Vagina (tissue), 2 donors: ENCODE results near the gene GABBR2.

Experiments used
- POLR2A ChIP-seq, 2 donors: fragments of 450-650 bp; IDR thresholded peaks; one replicate each; pipeline ENCODE4 v1.6.1; 2017; ENCODE audit warnings: antibody characterized with exemption in 2 of 2, mild to moderate bottlenecking in 2 of 2, moderate library complexity in 2 of 2
- TF ChIP-seq, protein P1 (sequence below), 3 experiments: fragments of 450-650 bp in 2 of 3; fragments of 200-600 bp in 1 of 3; sonication (generic) in 1 of 3; IDR thresholded peaks; one replicate each; pipeline ENCODE4 v1.5.1; 2017 to 2019; ENCODE audit warnings: antibody characterized with exemption in 3 of 3, mild to moderate bottlenecking in 2 of 3, moderate library complexity in 2 of 3

- no peak for TF ChIP-seq POLR2A (IDR thresholded peaks at IDR 0.05)
- TF ChIP-seq, protein P1, sequence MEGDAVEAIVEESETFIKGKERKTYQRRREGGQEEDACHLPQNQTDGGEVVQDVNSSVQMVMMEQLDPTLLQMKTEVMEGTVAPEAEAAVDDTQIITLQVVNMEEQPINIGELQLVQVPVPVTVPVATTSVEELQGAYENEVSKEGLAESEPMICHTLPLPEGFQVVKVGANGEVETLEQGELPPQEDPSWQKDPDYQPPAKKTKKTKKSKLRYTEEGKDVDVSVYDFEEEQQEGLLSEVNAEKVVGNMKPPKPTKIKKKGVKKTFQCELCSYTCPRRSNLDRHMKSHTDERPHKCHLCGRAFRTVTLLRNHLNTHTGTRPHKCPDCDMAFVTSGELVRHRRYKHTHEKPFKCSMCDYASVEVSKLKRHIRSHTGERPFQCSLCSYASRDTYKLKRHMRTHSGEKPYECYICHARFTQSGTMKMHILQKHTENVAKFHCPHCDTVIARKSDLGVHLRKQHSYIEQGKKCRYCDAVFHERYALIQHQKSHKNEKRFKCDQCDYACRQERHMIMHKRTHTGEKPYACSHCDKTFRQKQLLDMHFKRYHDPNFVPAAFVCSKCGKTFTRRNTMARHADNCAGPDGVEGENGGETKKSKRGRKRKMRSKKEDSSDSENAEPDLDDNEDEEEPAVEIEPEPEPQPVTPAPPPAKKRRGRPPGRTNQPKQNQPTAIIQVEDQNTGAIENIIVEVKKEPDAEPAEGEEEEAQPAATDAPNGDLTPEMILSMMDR (IDR thresholded peaks at IDR 0.05), result no peak
These were observed 189.1 kb downstream of the GABBR2 start for GRCh38 chr9:98519641-98520040.
